NB4 (cell line): ENCODE data around the gene SPON1.

Experiments used
- CTCF ChIP-seq: IDR thresholded peaks from one replicate; pipeline ENCODE4 v1.5.1; 2012; ENCODE audit warnings: low read depth, low read length
- POLR2A ChIP-seq: IDR thresholded peaks from 2 replicates; pipeline ENCODE4 v1.6.1; 2011; ENCODE audit warnings: mild to moderate bottlenecking; ENCODE audit not compliant: insufficient read length; ENCODE audit errors: extremely low read depth

GRCh38 chr11:14273895-14274294 is 311.4 kb downstream of the SPON1 start:
- TF ChIP-seq CTCF (no peak), POLR2A (no peak)
